DND-41 (cell line): ENCODE measurements around the gene CATSPERZ.

Source experiments
- ATAC-seq: fragments of 200-7000 bp; cut with Tn5 transposase; 3 replicates; pipeline ENCODE4 v1.9.1; 2021; ENCODE audit warnings: low read depth; ENCODE audit not compliant: insufficient read depth
- DNase-seq: peaks from one replicate; pipeline ENCODE4 v3.0.0-alpha.2; 2020
- H2AFZ ChIP-seq: 2 replicates; pipeline ENCODE4 v1.6.0; 2012; ENCODE audit warnings: low read depth, low read length
- H3K27ac ChIP-seq: 2 replicates; pipeline ENCODE4 v1.5.1; 2012; ENCODE audit warnings: low read length, inconsistent platforms
- H3K27me3 ChIP-seq: fragments of 200-600 bp; sonication (generic); 2 replicates; pipeline ENCODE4 v1.6.0; 2012; ENCODE audit warnings: low read length, mild to moderate bottlenecking, inconsistent platforms; ENCODE audit not compliant: insufficient read depth, poor library complexity
- H3K36me3 ChIP-seq: 2 replicates; pipeline ENCODE4 v1.5.1; 2012; ENCODE audit warnings: low read length, inconsistent platforms; ENCODE audit not compliant: insufficient read depth
- H3K4me1 ChIP-seq: 2 replicates; pipeline ENCODE4 v1.5.1; 2012; ENCODE audit warnings: mild to moderate bottlenecking, low read length; ENCODE audit not compliant: insufficient read depth
- H3K4me2 ChIP-seq: 2 replicates; pipeline ENCODE4 v1.6.0; 2012; ENCODE audit warnings: mild to moderate bottlenecking, moderate library complexity, low read length, inconsistent platforms; ENCODE audit not compliant: insufficient read depth
- H3K4me3 ChIP-seq, 2 experiments: fragments of 200-600 bp in 1 of 2; shearing (Covaris generic) in 1 of 2; 2 replicates each; pipeline ENCODE4 v1.5.1; 2012 to 2016; ENCODE audit warnings: inconsistent platforms in 2 of 2, low read length in 2 of 2, mild to moderate bottlenecking in 2 of 2, low read depth in 1 of 2, moderate library complexity in 1 of 2
- H3K79me2 ChIP-seq: 2 replicates; pipeline ENCODE4 v1.6.0; 2012; ENCODE audit warnings: low read length, inconsistent platforms; ENCODE audit not compliant: insufficient read depth
- H3K9ac ChIP-seq: 2 replicates; pipeline ENCODE4 v1.6.0; 2012; ENCODE audit warnings: low read depth, mild to moderate bottlenecking, inconsistent platforms, low read length, moderate library complexity
- H3K9me3 ChIP-seq: 2 replicates; pipeline ENCODE4 v1.5.1; 2012; ENCODE audit warnings: low read length, moderate library complexity, mild to moderate bottlenecking, inconsistent platforms; ENCODE audit not compliant: insufficient read depth, severe bottlenecking
- H4K20me1 ChIP-seq: 2 replicates; pipeline ENCODE4 v1.6.0; 2012; ENCODE audit warnings: low read length; ENCODE audit not compliant: insufficient read depth
- EZH2 ChIP-seq: IDR thresholded peaks from 3 replicates; pipeline ENCODE4 v1.6.1; 2012; ENCODE audit warnings: borderline replicate concordance, low read depth, mild to moderate bottlenecking, moderate library complexity, low read length, inconsistent platforms; ENCODE audit not compliant: severe bottlenecking
- TF ChIP-seq, protein P1 (sequence below): IDR thresholded peaks from 2 replicates; pipeline ENCODE4 v1.5.1; 2012; ENCODE audit warnings: borderline replicate concordance, low read length, moderate library complexity, mild to moderate bottlenecking; ENCODE audit not compliant: poor library complexity, severe bottlenecking; ENCODE audit errors: extremely low read depth

Gene CATSPERZ

DNA sequence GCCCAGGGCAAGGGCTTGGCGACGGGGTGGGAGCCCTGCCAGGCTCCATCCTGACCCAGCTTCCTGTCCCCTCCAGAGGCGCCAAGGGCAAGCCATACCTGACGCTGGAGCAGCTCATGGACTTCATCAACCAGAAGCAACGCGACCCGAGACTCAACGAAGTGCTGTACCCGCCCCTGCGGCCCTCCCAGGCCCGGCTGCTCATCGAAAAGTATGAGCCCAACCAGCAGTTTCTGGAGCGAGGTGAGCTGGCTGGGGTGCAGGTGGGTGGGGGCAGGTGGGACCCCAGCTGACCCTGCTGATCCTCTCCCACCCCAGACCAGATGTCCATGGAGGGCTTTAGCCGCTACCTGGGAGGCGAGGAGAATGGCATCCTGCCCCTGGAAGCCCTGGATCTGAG lies 43.9 kb upstream of the CATSPERZ start:
- Histone ChIP-seq H3K9me3 (no peaks in the 10 kb centered on the region), H3K4me2 (no peak overlapping the region), H4K20me1 (peaks cover 7% of the 10 kb centered on the region; the same call in 1 of the 2 replicates), H3K4me1 (peaks cover 16% of the 10 kb centered on the region), H3K4me3 (no peak overlapping the region), H3K27me3 (no peaks in the 10 kb centered on the region), H3K79me2 (peaks cover 7% of the 10 kb centered on the region; the same call in 1 of the 2 replicates), H3K9ac (no peak overlapping the region), H3K36me3 (peaks cover 40% of the 10 kb centered on the region), H2AFZ (no peak overlapping the region), H3K27ac (no peak overlapping the region)
- DNase-seq, result no peak
- TF ChIP-seq EZH2, result no peak
- TF ChIP-seq, protein P1, sequence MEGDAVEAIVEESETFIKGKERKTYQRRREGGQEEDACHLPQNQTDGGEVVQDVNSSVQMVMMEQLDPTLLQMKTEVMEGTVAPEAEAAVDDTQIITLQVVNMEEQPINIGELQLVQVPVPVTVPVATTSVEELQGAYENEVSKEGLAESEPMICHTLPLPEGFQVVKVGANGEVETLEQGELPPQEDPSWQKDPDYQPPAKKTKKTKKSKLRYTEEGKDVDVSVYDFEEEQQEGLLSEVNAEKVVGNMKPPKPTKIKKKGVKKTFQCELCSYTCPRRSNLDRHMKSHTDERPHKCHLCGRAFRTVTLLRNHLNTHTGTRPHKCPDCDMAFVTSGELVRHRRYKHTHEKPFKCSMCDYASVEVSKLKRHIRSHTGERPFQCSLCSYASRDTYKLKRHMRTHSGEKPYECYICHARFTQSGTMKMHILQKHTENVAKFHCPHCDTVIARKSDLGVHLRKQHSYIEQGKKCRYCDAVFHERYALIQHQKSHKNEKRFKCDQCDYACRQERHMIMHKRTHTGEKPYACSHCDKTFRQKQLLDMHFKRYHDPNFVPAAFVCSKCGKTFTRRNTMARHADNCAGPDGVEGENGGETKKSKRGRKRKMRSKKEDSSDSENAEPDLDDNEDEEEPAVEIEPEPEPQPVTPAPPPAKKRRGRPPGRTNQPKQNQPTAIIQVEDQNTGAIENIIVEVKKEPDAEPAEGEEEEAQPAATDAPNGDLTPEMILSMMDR, result no peak
- no peak for ATAC-seq

DNA sequence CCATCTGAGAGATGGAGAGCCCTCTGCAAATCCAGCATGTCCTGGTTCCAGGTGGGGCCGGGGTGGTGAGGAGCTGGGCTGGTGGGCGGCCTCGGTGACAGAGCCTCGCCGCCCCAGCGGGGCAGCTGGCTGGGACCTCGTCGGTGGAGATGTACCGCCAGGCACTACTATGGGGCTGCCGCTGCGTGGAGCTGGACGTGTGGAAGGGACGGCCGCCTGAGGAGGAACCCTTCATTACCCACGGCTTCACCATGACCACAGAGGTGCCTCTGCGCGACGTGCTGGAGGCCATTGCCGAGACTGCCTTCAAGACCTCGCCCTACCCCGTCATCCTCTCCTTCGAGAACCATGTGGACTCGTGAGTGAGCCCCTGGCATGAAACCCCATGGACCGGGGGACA lies 41.8 kb upstream of the CATSPERZ start:
- H3K27me3 ChIP-seq, result no peaks in the 10 kb centered on the region
- no peak overlapping the region for H3K4me2 ChIP-seq
- H2AFZ ChIP-seq, result no peak overlapping the region
- H4K20me1 ChIP-seq, result 0 out of 2 replicates have a peak, but pooled peaks cover 3% of the 10 kb centered on the region
- no peaks in the 10 kb centered on the region for H3K4me1 ChIP-seq
- ATAC-seq, result no peak
- no peak overlapping the region for H3K9ac ChIP-seq
- no peak overlapping the region for H3K27ac ChIP-seq
- DNase-seq, result no peak
- no peaks in the 10 kb centered on the region for H3K79me2 ChIP-seq
- no peak overlapping the region for H3K4me3 ChIP-seq
- H3K36me3 ChIP-seq, result peaks cover 54% of the 10 kb centered on the region
- TF ChIP-seq, protein P1, result no peak
- TF ChIP-seq EZH2, result no peak
- H3K9me3 ChIP-seq, result no peaks in the 10 kb centered on the region

DNA sequence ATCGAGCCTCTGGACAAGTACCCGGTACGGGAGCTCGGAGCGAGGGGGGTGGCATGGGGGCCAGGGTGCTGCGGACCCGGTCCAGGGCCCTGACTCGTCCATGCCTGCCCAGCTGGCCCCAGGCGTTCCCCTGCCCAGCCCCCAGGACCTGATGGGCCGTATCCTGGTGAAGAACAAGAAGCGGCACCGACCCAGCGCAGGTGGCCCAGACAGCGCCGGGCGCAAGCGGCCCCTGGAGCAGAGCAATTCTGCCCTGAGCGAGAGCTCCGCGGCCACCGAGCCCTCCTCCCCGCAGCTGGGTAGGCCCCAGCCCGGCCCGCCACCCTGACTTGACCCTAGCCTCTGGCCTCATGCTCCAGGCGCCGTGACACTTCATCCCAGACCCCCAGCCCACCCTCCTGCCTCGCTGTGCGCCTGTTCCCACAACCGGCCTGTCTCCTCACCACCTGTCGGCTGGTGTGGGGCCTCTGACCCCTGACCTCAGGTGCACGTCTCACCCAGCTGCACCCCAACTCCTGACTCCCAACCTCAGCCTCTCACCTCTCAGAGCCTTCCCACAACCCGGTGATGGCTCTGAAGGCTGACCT lies 41.1 kb upstream of the CATSPERZ start:
- H3K4me2 ChIP-seq, result no peak overlapping the region
- H3K27me3 ChIP-seq, result no peaks in the 10 kb centered on the region
- H3K4me3 ChIP-seq, result no peak overlapping the region
- ATAC-seq (no peak), DNase-seq (no peak)
- no peak overlapping the region for H3K9ac ChIP-seq
- TF ChIP-seq, protein P1, result no peak
- no peak for TF ChIP-seq EZH2
- H3K9me3 ChIP-seq, result no peaks in the 10 kb centered on the region
- H3K4me1 ChIP-seq, result no peaks in the 10 kb centered on the region
- no peaks in the 10 kb centered on the region for H4K20me1 ChIP-seq
- H3K36me3 ChIP-seq, result peaks cover 57% of the 10 kb centered on the region
- H2AFZ ChIP-seq, result no peak overlapping the region
- H3K79me2 ChIP-seq, result no peaks in the 10 kb centered on the region
- no peak overlapping the region for H3K27ac ChIP-seq
